DMS 273 (cell line): ENCODE results near the gene NOX3.
"Not testable (repeated sequence)": the region's sequence is repeated elsewhere in the genome, so short reads cannot be mapped to it uniquely, and the experiment has no call there.

Experiments
- DNase-seq: peaks from one replicate; lab custom pipeline; 2025; ENCODE audit not compliant: unreplicated experiment; lab: John Stamatoyannopoulos, UW

The NOX3 gene

DNA sequence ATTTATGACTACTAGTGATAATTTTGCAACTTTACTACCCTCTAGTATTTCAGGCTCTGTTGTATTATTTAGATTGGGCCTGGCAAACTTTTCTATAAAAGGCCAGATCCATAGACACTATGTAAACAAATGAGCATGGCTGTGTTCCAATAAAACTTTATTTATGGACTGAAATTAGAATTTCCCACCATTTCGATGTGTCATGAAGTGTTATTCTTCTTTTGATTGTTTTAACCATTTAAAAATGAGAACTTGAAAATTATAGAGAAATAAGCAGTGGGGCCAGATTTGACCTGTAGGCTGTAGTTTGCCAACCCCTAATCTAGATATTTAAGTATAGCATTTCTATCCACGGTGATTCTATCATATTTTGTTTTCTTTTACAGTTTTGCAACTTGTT lies 79.8 kb downstream of the NOX3 start:
- no peak for DNase-seq

DNA sequence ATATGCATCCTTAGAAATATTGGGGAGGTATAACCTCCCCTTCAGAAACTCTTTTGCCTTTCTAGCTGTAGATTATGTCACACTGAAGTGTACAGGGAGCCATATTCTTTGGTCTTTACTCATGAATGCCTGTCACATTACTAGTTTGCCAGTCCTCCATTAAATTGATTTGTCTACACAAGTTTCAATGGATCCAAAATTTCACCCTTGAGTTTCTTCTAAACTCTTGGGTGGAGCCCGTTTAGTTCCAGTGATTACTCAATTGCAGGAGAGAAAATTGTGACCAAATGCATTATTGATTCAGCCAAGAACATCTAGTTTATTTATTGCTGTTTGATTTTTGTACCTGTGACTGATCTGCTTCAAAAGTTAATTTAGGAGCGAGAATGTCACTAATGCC lies 81.0 kb downstream of the NOX3 start:
- no peak for DNase-seq

DNA sequence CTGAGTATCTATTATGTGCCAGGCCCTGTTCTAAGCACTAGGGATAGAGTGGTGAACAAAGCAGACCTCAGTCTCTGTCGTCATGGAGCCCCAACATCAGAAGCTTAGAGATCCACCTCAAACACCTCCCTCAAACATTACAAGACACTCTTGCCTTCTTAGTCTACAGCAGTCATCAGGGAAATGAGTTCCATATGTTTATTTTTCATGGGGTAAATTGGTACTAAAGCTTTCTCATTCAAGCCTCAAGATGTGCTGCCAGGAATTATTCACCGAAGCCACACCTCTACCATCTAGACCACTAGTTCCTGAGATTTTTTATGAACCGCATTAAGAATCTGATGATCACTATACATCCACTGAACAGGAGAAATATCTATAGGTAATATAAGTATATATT lies 82.4 kb downstream of the NOX3 start:
- DNase-seq = no peak

DNA sequence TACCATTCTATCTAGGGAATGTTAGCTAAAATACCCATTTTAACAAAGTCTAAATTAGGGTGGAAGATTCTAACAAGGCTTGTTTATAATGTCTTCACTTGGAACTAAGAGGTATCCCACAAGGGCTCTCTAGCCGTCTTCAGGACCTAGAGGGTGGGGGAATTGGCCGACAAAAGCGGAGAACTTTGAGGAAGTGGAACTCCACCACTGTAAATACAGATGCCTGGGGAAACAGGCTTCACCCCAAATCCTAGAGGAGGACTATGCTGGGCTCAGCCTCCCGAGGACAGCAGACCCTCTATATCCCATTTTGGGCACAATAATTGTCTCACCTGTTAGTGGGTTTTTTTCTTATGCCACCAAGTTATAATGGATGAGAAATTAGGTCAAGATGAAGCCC lies 83.4 kb downstream of the NOX3 start:
- DNase-seq = no peak

DNA sequence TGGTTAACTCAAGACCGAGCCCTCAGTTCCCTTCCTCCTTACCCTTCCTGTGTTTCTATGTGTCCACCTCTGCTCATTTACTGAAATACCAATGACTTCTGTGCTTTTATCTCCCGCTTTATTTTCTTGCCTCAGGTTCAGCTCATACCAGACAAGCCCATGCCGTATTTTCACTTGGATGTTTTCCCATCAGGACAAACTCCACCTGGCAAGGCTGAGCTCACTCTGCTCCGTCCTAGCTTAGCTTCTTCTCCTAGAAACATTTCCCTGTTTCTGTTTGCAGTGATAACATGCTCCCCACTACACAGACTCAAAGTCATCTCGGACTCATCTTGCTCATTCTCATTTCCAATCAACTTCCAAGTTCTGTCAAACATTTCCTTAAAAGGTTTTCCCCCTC lies 84.4 kb downstream of the NOX3 start:
- DNase-seq = no peak

DNA sequence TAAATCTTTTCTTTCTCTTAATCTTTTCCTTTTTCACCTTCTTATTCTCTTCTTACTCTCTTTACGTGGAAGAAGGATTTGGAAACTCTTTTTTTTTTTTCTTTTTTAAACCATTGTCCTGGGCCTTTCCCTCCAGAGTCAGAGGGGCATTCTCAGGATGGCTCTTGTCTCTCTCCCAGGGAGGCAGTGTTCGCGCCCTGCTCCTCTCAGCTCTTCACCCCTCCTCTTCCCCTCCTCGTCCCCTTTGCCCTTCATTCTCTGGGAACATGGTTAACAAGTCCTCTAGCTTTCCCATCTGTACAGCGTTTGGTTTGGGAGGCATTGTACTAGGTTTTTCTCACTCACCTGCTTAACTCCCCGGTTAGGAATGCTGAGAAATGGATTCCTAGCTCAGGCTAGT lies 89.3 kb downstream of the NOX3 start:
- no peak for DNase-seq

DNA sequence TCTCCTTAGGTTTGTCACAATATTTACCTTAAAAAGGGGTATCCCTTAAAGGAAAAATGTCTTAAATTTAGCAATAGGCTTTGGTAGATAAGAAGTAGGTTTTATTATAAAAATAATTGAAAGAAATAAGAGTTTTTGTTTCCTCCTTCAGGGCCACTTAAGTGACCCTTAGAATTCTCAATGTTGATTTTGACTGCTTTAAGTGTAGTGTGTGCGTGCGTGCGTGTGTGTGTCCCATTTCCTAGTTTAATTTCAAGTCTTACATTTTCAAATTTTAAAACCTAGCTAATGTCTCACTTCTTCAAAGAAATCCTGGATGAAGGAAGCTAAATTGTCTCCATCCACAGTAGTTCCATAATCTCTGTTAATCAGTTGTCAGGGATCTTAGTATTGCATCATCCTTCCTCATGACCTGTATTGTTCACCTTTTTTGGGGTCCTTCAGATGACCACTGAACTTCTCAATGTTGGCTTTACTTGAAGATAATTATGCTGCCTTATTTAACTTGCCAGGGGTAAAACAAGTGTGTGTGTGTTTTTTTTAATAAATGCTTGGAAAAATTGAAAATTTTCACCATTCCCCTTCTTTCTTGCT lies 90.7 kb downstream of the NOX3 start:
- no peak for DNase-seq

DNA sequence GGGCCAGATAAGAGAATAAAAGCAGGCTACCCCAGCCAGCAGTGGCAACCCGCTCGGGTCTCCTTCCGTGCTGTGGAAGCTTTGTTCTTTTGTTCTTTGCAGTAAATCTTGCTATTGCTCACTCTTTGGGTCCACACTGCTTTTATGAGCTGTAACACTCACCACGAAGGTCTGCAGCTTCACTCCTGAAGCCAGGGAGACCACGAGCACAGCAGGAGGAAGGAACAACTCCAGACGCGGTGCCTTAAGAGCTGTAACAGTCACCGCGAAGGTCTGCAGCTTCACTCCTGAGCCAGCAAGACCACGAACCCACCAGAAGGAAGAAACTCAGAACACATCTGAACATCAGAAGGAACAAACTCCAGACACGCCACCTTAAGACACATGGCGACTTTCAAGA lies 91.6 kb downstream of the NOX3 start:
- not testable (repeated sequence) for DNase-seq

DNA sequence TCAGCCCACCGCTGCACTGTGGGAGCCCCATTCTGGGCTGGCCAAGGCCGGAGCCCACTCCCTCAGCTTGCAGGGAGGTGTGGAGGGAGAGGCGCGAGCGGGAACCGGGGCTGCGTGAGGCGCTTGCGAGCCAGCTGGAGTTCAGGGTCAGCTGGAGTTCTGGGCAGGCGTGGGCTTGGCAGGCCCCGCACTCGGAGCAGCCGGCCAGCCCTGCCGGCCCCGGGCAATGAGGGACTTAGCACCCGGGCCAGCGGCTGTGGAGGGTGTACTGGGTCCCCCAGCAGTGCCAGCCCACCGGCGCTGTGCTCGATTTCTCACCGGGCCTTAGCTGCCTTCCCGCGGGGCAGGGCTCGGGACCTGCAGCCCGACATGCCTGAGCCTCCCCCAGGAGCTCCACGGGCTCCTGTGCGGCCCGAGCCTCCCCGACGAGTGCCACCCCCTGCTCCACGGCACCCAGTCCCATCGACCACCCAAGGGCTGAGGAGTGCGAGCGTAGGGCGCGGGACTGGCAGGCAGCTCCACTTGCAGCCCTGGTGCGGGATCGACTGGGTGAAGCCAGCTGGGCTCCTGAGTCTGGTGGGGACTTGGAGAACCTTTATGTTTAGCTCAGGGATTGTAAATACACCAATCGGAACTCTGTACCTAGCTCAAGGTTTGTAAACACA lies 92.5 kb downstream of the NOX3 start:
- DNase-seq = not testable (repeated sequence)

DNA sequence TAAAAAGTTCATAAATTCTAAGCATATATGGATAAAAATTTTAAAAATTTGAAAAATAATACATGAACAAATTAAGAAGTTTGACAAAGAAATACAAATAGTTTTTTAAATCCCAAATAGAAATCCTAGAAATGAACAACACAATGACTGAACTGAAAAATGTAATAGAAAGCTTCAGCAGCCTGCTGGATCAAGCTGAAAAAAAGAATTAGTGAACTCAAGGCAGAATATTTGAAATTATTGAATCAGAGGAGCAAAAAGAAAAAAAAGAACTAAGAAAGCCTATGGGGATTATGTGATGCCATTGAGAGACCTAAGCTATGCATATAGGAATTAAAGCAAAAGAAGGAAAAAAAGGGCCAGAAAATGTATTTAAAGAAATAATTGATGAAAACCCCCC lies 101.5 kb downstream of the NOX3 start:
- DNase-seq = no peak

DNA sequence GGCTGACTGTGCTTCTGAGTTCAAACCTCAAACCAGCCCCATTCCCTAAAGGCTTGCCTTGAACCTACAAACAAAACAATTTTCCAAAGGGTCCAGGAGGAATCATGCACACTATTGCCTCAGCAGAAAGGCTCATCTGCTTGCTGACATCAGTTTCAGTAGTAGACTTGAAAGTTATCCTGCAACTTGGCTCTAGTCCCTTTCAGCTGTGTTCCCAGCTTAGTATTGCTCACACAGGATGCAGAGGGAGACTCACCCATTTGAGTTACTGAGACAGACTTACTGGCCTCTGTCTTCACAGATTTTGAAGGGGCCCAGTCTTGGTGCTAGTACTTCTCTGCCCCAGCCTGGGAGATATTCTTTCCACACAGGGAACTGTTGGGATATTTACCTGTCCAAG lies 102.8 kb downstream of the NOX3 start:
- DNase-seq = no peak

DNA sequence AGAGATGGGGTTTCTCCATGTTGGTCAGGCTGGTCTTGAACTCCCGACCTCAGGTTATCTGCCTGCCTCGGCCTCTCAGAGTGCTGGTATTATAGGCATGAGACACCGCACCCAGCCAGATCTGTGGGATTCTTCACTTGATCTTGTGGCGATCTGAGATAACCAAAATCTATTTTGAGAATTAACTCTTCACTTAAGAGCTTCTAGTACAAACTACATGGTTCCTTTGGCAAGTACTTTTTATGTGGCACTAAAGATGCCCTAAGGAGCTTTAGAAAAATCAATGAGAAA lies 103.6 kb downstream of the NOX3 start:
- no peak for DNase-seq

DNA sequence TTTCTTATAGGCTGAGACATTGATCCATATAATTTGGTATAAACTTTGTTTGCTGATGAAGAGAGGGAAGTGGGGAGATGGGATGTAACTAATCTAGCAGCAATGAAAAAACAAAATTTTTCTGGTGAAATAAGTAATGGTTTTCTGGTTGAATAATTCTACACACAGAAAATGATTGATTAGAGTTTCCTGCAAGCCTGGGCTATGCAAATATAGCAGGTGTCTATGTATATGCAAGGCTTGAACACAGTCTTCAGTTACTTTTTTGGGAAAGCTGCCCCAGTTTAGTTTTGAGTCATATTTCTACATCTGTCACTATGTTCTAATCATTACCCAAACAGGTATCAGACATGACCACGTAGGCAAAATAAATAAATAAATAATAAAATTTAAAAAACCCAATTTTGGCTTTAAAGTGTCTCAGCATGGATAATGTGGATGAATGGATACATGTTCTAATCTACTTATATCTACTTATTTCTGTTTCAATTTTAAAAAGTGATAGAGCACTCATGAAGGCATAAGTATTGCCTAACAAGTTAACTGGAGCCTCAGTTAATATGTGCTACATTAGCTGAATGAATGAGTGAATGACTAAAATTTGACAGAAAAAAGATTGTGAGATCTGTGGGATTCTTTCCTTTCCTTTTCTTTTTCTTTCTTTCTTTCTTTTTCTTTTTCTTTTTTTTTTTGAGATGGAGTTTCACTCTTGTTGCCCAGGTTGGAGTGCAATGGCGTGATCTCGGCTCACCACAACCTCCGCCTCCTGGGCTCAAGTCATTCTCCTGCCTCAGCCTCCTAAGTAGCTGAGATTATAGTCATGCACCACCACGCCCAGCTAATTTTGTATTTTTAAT lies 104.1 kb downstream of the NOX3 start:
- DNase-seq = no peak

DNA sequence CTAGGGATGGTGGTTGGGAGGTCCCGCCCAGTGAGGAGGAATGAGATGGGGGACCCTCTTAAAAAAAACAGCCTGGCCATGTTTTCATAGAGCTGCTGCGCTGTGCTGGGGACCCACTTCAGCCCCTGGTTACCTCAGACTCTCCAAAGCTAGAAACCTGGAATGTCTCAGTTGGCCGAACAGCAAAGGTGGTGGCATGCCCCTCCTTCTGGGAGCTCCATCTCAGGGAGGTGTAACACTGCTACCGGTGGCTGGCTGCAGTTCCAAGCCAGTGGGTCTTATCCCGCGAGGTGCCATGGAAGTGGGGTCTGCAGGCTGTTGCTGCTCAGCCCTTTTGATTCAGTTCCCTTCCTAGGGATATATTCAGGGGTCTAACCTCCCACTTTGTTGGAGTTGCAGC lies 105.7 kb downstream of the NOX3 start:
- DNase-seq = no peak

DNA sequence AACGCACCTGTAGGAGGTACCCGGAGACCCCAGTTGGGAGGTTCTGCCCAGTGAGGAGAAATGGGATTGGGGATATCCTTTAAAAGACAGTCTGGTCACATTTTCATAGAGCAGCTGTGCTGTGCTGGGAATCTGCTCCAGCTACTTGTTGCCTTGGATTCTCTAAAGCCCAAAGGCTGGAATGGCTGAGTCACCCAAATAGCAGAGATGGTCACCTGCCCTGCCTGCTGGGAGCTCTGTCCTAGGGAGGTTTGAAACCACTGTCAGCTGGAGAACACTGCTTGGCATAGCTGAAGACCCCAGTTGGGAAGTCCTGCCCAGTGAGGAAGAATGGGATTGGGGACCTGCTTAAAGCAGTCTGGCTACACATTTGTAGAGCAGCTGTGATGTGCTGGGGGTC lies 106.5 kb downstream of the NOX3 start:
- DNase-seq = no peak

DNA sequence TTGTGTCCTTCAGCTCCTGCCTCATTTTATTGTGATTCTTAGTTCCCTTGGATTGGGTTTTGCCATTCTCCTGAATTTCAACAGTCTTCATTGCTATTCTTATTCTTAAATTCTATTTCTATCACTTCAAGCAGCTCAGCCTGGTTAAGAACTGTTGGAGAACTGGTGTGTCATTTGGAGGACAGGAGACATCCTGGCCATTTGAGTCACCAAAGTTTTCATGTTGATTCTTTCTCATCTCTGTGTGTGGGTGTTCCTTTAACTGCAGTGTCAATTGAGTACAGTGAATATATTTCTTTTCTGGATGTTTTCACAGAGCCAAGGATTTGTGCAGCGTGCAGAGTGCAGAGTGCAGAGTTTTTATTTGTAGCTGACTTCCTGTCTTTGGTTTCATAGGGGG lies 107.8 kb downstream of the NOX3 start:
- no peak for DNase-seq

DNA sequence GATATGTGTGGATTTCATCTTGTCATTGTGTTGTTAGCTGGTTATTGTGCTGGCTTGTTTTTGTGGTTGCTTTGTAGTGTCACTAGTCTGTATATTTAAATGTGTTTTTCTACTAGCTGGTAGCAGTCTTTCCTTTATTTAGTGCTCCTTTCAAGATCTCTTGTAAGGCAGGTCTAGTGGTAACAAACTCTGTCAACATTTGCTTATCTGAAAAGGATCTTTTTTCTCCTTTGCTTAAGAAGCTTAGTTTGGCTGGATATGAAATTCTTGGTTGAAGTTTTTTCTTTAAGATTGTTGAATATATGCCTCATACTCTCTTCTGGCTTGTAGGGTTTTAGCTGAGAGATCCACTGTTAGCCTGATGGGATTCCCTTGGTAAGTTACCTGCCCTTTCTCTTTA lies 108.7 kb downstream of the NOX3 start:
- DNase-seq = no peak
